ENCODE data around the gene SERTAD2.

GRCh38 chr2:64623242-64623850 lies 30.4 kb downstream of the SERTAD2 start:
- TF ChIP-seq EZH2 (IDR thresholded peaks at IDR 0.05; ENCODE audit: insufficient read depth, low read length) (no peak), CTCF (IDR thresholded peaks at IDR 0.05; ENCODE audit: insufficient read depth, low read depth, low read length) (no peak)

All from astrocyte (in vitro differentiated cells and primary cell).